ENCODE measurements around the gene HPS1.
A peak's percentile ranks its signal among the peaks of the same experiment; 100 is the strongest.
"Not testable (repeated sequence)": the region's sequence is repeated elsewhere in the genome, so short reads cannot be mapped to it uniquely, and the experiment has no call there.

Gene HPS1

GRCh38 chr10:98394851-98395440, 51.8 kb downstream of the HPS1 start:
- FAIRE-seq (no peak), DNase-seq (ENCODE audit: low spot score) (no peak)

GRCh38 chr10:98391578-98391991, 55.1 kb downstream of the HPS1 start:
- FAIRE-seq (no peak), DNase-seq (ENCODE audit: low spot score) (no peak)

GRCh38 chr10:98391065-98391464, 55.7 kb downstream of the HPS1 start:
- DNase-seq (ENCODE audit: low spot score) (no peak), FAIRE-seq (no peak)

- no peak for FAIRE-seq
- no peak for DNase-seq (ENCODE audit: low spot score)
Measured at GRCh38 chr10:98390406-98390805, 56.3 kb downstream of the HPS1 start.

- FAIRE-seq (no peak), DNase-seq (ENCODE audit: low spot score) (no peak)
Measured at GRCh38 chr10:98389398-98389797, 57.3 kb downstream of the HPS1 start.

GRCh38 chr10:98388101-98388655, 58.6 kb downstream of the HPS1 start:
- no peak for DNase-seq (ENCODE audit: low spot score)
- FAIRE-seq: no peak

GRCh38 chr10:98384531-98385133, 62.1 kb downstream of the HPS1 start:
- FAIRE-seq (no peak), DNase-seq (ENCODE audit: low spot score) (no peak)

GRCh38 chr10:98383869-98384268, 62.9 kb downstream of the HPS1 start:
- FAIRE-seq (no peak), DNase-seq (ENCODE audit: low spot score) (no peak)

- DNase-seq (ENCODE audit: low spot score); FAIRE-seq: not testable (repeated sequence)
Measured at GRCh38 chr10:98383134-98383667, 63.5 kb downstream of the HPS1 start.

- FAIRE-seq: no peak
- no peak for DNase-seq (ENCODE audit: low spot score)
Measured at GRCh38 chr10:98382691-98383101, 64.0 kb downstream of the HPS1 start.

- DNase-seq (ENCODE audit: low spot score): no peak
- FAIRE-seq: no peak
Measured at GRCh38 chr10:98380493-98381339, 66.0 kb downstream of the HPS1 start.

- no peak for FAIRE-seq
- DNase-seq (ENCODE audit: low spot score): no peak
Measured at GRCh38 chr10:98378722-98379121, 68.0 kb downstream of the HPS1 start.

GRCh38 chr10:98377536-98377935, 69.2 kb downstream of the HPS1 start:
- FAIRE-seq (peak; percentile 23), DNase-seq (ENCODE audit: low spot score) (no peak)

- no peak for DNase-seq (ENCODE audit: low spot score)
- FAIRE-seq: no peak
Measured at GRCh38 chr10:98377001-98377400, 69.7 kb downstream of the HPS1 start.

- DNase-seq (ENCODE audit: low spot score) (no peak), FAIRE-seq (no peak)
Measured at GRCh38 chr10:98376485-98376884, 70.2 kb downstream of the HPS1 start.

GRCh38 chr10:98374217-98374985, 72.3 kb downstream of the HPS1 start:
- DNase-seq (ENCODE audit: low spot score): peak; percentile 50

GRCh38 chr10:98373260-98374040, 73.3 kb downstream of the HPS1 start:
- DNase-seq (ENCODE audit: low spot score) (no peak), FAIRE-seq (no peak)

More at GRCh38 chr10:98374217-98374985, 72.3 kb downstream of the HPS1 start:
- no peak for FAIRE-seq

- FAIRE-seq (no peak), DNase-seq (ENCODE audit: low spot score) (no peak)
Measured at GRCh38 chr10:98370831-98371820, 75.6 kb downstream of the HPS1 start.

GRCh38 chr10:98369801-98370200, 76.9 kb downstream of the HPS1 start:
- FAIRE-seq: no peak
- DNase-seq (ENCODE audit: low spot score): no peak

Data from urothelium cell line (cell line).